Tibial nerve (tissue), 4 donors: ENCODE measurements around the gene HNRNPH1. TPM values are rescaled to one million over a fixed set of nuclear protein-coding genes. Genes with fewer than 3 reads are reported as not detected.
A peak's percentile ranks its signal among the peaks of the same experiment; 100 is the strongest.

Source experiments
- DNase-seq, 2 donors: peaks; one replicate each; pipeline ENCODE4 v3.0.0-alpha.2; 2019; ENCODE audit warnings: low spot score in 2 of 2
- H3K27ac ChIP-seq, 4 donors: fragments of 200-600 bp; sonication (generic) in 3 of 4; one replicate each; pipeline ENCODE4 v1.5.1; 2017 to 2019; ENCODE audit warnings: mild to moderate bottlenecking in 1 of 4
- H3K27me3 ChIP-seq, 2 donors: fragments of 200-600 bp; sonication (generic) in 1 of 2; one replicate each; pipeline versions ENCODE4 v1.5.1 to v1.6.0; 2017 to 2019
- H3K36me3 ChIP-seq, 3 donors: fragments of 200-600 bp; sonication (generic); one replicate each; pipeline ENCODE4 v1.5.1; 2018 to 2019
- H3K4me1 ChIP-seq, 4 donors: fragments of 200-600 bp; sonication (generic) in 3 of 4; one replicate each; pipeline ENCODE4 v1.5.1; 2017 to 2019
- H3K4me3 ChIP-seq, 4 donors: fragments of 200-600 bp; sonication (generic) in 3 of 4; one replicate each; pipeline ENCODE4 v1.5.1; 2017 to 2019; ENCODE audit warnings: mild to moderate bottlenecking in 1 of 4, moderate library complexity in 1 of 4
- H3K9me3 ChIP-seq, 4 donors: fragments of 200-600 bp; sonication (generic) in 3 of 4; one replicate each; pipeline ENCODE4 v1.5.1; 2017 to 2019
- EP300 ChIP-seq, 2 donors: sonication (generic); formaldehyde crosslinking; IDR thresholded peaks; one replicate each; pipeline ENCODE4 v1.6.1; 2017; ENCODE audit warnings: antibody characterized with exemption in 2 of 2, mild to moderate bottlenecking in 1 of 2
- POLR2A ChIP-seq, 2 donors: fragments of 450-650 bp; IDR thresholded peaks; one replicate each; pipeline ENCODE4 v1.6.1; 2017; ENCODE audit warnings: antibody characterized with exemption in 2 of 2, mild to moderate bottlenecking in 2 of 2, moderate library complexity in 2 of 2
- WGBS, 2 donors: methylation state at CpG; one replicate each; pipeline ENCODE4 v1.1.5; 2018; 5-methylcytosine and 5-hydroxymethylcytosine counted together
- total RNA-seq, 4 donors: library from RNA; depleted of rRNA; stranded (reverse); fragments of >200 nt; gene quantifications; one replicate each; pipeline ENCODE4 v1.1.0, GENCODE V29; 2016
- TF ChIP-seq, protein P1 (sequence below), 5 experiments: fragments of 200-600 bp in 3 of 5; fragments of 450-650 bp in 2 of 5; sonication (generic) in 3 of 5; IDR thresholded peaks; one replicate each; pipeline ENCODE4 v1.5.1; 2016 to 2019; ENCODE audit warnings: antibody characterized with exemption in 5 of 5, mild to moderate bottlenecking in 3 of 5, moderate library complexity in 2 of 5

The HNRNPH1 gene
- total RNA-seq, 4 donors from 2014 or later = 473 to 711 (median 678) TPM

DNA sequence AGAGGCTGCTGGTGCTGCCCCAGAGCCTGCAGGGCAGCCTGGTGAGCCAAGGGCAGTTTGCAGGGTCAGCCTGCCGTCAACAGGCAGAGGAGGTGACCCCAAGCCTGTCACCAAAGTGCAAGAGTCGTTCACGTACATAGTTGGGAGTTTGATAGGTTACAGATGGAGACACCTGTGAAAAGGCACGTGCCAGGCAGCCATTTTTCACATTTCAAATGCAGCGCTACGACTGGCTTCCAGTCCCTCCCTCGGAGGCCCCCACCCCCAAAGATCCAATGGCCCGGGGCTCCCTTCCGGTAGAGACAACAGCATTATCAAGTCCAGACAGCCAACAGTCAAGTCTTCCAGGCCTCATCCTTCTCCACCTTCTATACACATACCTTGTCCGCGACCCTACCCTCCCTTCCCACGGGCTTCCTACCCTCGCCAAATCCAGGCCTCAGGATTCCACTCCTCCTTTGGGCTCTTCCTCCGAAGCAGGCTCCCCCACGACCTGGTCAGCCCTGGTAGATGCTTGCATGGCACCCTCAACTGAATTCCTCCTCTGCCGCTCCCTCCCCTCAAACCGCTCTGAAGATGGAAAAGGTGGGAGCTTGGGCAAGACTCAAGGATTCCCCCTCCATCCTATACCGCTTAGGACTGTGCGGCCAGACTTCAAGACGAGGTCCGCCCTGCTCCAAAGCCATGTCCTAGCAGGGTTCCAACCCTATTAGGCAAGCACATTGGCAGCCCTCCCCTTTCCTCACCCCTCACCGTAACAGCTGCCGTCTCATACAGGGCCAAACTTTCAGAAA is 13.2 kb downstream of the HNRNPH1 start:
- H3K9me3 ChIP-seq = no peaks in the 10 kb centered on the region
- TF ChIP-seq, protein P1, sequence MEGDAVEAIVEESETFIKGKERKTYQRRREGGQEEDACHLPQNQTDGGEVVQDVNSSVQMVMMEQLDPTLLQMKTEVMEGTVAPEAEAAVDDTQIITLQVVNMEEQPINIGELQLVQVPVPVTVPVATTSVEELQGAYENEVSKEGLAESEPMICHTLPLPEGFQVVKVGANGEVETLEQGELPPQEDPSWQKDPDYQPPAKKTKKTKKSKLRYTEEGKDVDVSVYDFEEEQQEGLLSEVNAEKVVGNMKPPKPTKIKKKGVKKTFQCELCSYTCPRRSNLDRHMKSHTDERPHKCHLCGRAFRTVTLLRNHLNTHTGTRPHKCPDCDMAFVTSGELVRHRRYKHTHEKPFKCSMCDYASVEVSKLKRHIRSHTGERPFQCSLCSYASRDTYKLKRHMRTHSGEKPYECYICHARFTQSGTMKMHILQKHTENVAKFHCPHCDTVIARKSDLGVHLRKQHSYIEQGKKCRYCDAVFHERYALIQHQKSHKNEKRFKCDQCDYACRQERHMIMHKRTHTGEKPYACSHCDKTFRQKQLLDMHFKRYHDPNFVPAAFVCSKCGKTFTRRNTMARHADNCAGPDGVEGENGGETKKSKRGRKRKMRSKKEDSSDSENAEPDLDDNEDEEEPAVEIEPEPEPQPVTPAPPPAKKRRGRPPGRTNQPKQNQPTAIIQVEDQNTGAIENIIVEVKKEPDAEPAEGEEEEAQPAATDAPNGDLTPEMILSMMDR (IDR thresholded peaks at IDR 0.05) = no peak
- TF ChIP-seq EP300 (IDR thresholded peaks at IDR 0.05) = no peak
- no peak for TF ChIP-seq POLR2A (IDR thresholded peaks at IDR 0.05)
- peak in 1 of 2 donors; percentile 22 for DNase-seq
- WGBS, 2 donors = 64 to 71% methylated on average over 23 of the region's 23 CpGs
- no peak overlapping the region for H3K4me3 ChIP-seq
- H3K27ac ChIP-seq = no peak overlapping the region
- peaks cover 0 to 40% (median 2%) of the 10 kb centered on the region in 4 donors for H3K4me1 ChIP-seq
- no peaks in the 10 kb centered on the region for H3K27me3 ChIP-seq
- peaks cover 2 to 100% (median 23%) of the 10 kb centered on the region in 3 donors for H3K36me3 ChIP-seq

GRCh38 chr5:179609834-179610108 is 13.7 kb downstream of the HNRNPH1 start:
- 75 to 77% methylated on average over 8 of the region's 8 CpGs for WGBS, 2 donors
- Histone ChIP-seq H3K27me3 (no peaks in the 10 kb centered on the region), H3K4me3 (no peak overlapping the region), H3K9me3 (no peaks in the 10 kb centered on the region), H3K36me3 (peaks cover 0 to 100% (median 19%) of the 10 kb centered on the region in 3 donors), H3K4me1 (peaks cover 0 to 34% (median 2%) of the 10 kb centered on the region in 4 donors), H3K27ac (no peak overlapping the region)
- no peak for DNase-seq
- no peak for TF ChIP-seq POLR2A (IDR thresholded peaks at IDR 0.05)
- TF ChIP-seq, protein P1 (IDR thresholded peaks at IDR 0.05) = no peak
- TF ChIP-seq EP300 (IDR thresholded peaks at IDR 0.05) = no peak

GRCh38 chr5:179608131-179608581 is 15.3 kb downstream of the HNRNPH1 start:
- TF ChIP-seq POLR2A (IDR thresholded peaks at IDR 0.05) = no peak
- TF ChIP-seq EP300 (IDR thresholded peaks at IDR 0.05) = no peak
- TF ChIP-seq, protein P1 (IDR thresholded peaks at IDR 0.05) = no peak
- Histone ChIP-seq H3K36me3 (peaks cover 0 to 100% (median 11%) of the 10 kb centered on the region in 3 donors), H3K9me3 (no peaks in the 10 kb centered on the region), H3K4me1 (peaks cover 0 to 27% (median 2%) of the 10 kb centered on the region in 4 donors), H3K27me3 (no peaks in the 10 kb centered on the region), H3K4me3 (no peak overlapping the region), H3K27ac (no peak overlapping the region)
- WGBS, 2 donors = 47 to 55% methylated on average over 5 of the region's 5 CpGs
- DNase-seq = no peak

- H3K36me3 ChIP-seq = peaks cover 0 to 100% (median 10%) of the 10 kb centered on the region in 3 donors
These were observed 16.1 kb downstream of the HNRNPH1 start for GRCh38 chr5:179607160-179607931.

More at GRCh38 chr5:179607160-179607931, 16.1 kb downstream of the HNRNPH1 start:
- Histone ChIP-seq H3K9me3 (no peaks in the 10 kb centered on the region), H3K27me3 (no peaks in the 10 kb centered on the region), H3K4me3 (no peak overlapping the region), H3K27ac (no peak overlapping the region), H3K4me1 (peaks cover 0 to 27% (median 2%) of the 10 kb centered on the region in 4 donors)
- TF ChIP-seq, protein P1 (IDR thresholded peaks at IDR 0.05) = no peak
- TF ChIP-seq POLR2A (IDR thresholded peaks at IDR 0.05) (no peak), EP300 (IDR thresholded peaks at IDR 0.05) (no peak)
- 68% methylated on average over 19 of the region's 19 CpGs for WGBS, 2 donors
- DNase-seq = no peak
